RWPE1 (cell line): Measurements from ENCODE around the gene LAMA5.

Experiments used
- CTCF ChIA-PET: fragments of 350-600 bp; sonication (Branson Sonifier 250); formaldehyde crosslinking; extraction: SDS; loops from one replicate; lab custom pipeline; 2021; lab: Yijun Ruan, JAX
- POLR2A ChIA-PET: fragments of 400-600 bp; formaldehyde crosslinking; extraction: SDS; loops from one replicate; lab custom pipeline; 2020; ENCODE audit warnings: antibody characterized with exemption; ENCODE audit not compliant: low non-redundant PET; lab: Yijun Ruan, JAX
- DNase-seq: peaks from one replicate; pipeline ENCODE4 v3.0.0; 2012; ENCODE audit warnings: low spot score
- H3K27ac ChIP-seq: fragments of 450-650 bp; 2 replicates; pipeline ENCODE4 v1.5.1; 2017
- TF ChIP-seq, protein P1 (sequence below): fragments of 450-650 bp; conservative IDR thresholded peaks from 2 replicates; pipeline ENCODE4 v1.5.1; 2017; ENCODE audit warnings: low read depth, mild to moderate bottlenecking

Gene LAMA5

DNA sequence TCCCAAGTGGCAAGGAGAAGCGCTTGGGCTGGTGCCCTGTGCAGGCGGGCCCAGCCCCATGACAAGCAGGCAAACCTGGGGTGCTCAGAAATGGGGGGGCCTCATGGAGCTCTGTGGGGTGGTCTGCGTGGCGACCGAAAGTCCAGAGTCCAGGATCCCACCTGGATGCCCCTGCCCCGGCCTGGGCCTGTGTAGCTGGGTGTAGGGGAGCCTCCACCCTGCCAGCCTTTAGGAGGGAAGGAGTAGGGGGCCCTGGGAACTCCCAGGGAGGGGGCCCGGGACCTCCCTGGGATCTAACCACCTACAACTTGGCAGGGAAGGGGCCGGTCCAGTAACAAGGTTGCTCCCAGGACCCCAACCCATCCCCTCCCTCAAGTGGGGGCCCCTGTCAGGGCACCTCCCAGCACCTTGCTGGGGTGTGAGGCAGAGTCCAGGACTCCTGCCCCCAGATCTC, 4.5 kb upstream of the LAMA5 start:
- ChIA-PET CTCF (interaction anchor here (1.2 to 11.3 kb wide), 3 partner anchors 11 to 69 kb away, joined by 3 to 173 read pairs (median 7); partner anchors contain the start of gene ADRM1), POLR2A (interaction anchor here (1.0 to 1.4 kb wide), 3 partner anchors 14 to 66 kb away, joined by 3 to 5 read pairs (median 3); no protein-coding TSS in a partner anchor)
- no peak for DNase-seq
- H3K27ac ChIP-seq, result peak overlapping the region; percentile 100
- TF ChIP-seq, protein P1, sequence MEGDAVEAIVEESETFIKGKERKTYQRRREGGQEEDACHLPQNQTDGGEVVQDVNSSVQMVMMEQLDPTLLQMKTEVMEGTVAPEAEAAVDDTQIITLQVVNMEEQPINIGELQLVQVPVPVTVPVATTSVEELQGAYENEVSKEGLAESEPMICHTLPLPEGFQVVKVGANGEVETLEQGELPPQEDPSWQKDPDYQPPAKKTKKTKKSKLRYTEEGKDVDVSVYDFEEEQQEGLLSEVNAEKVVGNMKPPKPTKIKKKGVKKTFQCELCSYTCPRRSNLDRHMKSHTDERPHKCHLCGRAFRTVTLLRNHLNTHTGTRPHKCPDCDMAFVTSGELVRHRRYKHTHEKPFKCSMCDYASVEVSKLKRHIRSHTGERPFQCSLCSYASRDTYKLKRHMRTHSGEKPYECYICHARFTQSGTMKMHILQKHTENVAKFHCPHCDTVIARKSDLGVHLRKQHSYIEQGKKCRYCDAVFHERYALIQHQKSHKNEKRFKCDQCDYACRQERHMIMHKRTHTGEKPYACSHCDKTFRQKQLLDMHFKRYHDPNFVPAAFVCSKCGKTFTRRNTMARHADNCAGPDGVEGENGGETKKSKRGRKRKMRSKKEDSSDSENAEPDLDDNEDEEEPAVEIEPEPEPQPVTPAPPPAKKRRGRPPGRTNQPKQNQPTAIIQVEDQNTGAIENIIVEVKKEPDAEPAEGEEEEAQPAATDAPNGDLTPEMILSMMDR, result no peak

DNA sequence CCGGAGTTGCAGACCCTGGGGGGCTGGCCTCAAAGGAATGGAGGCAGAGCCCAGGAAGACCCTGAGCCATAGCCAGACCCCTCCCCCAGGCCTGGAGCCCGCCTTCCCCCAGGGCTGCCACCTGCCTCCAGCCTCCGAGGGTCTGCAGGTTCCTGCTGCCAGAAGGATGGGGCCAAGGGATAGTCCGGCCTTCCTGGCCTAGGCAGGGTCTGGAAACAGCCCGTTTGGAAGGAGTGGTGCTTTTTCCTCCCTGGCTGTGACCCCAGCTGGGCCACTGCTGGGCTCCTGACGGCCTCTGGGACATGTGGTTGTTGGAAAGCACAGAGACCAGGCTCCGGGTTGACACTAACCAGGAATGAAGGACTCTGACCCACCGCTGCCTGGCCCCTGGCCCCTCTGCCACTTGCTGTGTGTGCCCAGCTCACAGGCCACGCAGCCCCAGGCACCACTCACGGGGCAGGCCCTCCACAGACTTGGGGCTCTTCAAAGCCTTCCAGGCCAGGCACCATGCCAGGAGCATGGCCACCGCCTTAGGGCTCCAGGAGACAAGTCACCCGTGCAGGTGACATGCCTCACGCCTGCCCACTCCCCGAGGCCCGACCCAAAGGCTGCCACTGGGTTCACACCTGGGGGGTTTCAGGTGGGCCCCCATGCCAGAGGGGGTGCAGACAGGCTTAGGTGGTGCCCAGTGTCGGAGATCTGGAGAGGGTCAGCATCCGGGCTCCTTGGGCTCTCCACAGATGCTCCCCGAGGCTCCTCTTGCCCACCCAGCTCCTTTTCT, 3.9 kb upstream of the LAMA5 start:
- CTCF ChIA-PET, result interaction anchor here (1.5 to 11.3 kb wide), 4 partner anchors 11 to 69 kb away, joined by 3 to 173 read pairs (median 6); partner anchors contain the start of gene ADRM1
- peak overlapping the region; percentile 100 for H3K27ac ChIP-seq
- TF ChIP-seq, protein P1, result no peak
- no peak for DNase-seq
- POLR2A ChIA-PET, result interaction anchor here (0.6 to 1.4 kb wide), 5 partner anchors 13 to 65 kb away, joined by 3 to 5 read pairs (median 3); partner anchors contain the start of gene RPS21

DNA sequence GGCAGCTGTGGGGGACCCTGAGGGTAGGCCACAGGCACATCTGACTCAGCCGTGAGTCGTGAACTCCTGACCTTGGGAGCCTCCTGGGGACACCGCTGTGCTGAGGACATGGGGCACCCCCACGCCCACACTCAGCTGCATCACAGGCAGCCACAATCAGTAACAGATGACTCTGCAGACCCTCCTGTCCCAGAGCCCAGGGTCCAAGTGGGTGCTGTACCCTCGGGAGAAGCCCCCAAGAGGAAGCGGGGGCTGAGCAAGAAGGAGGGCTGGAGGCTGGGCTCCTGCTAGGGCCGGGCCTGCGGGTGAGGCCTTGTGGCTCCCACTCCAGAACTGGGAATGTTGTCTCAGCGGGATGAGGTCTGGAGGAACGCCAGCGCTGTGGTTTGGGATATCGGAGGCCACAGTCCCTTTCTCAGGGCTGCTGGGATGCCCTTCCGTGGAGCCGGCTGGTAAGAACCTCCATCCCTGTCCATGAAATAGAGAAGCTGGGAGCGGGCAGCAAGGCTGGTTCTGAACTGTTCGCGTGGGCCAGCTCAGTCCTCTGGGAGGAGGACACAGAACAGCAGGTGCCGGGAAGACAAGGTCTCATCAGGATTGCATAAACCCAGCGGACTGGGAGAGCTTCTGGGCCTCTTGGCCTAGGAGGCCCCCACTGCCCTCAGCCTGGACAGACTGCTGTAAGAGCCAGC, 3.1 kb upstream of the LAMA5 start:
- H3K27ac ChIP-seq, result peak overlapping the region; percentile 100
- CTCF ChIA-PET, result interaction anchor here (0.6 to 11.3 kb wide), 9 partner anchors 12 to 68 kb away, joined by 3 to 173 read pairs (median 5); partner anchors contain the start of genes ADRM1 and RPS21
- POLR2A ChIA-PET, result interaction anchor here (0.6 to 6.7 kb wide), 8 partner anchors 7 to 56 kb away, joined by 3 to 67 read pairs (median 4); partner anchors contain the start of gene RPS21
- TF ChIP-seq, protein P1, result no peak
- DNase-seq, result peak; percentile 79

DNA sequence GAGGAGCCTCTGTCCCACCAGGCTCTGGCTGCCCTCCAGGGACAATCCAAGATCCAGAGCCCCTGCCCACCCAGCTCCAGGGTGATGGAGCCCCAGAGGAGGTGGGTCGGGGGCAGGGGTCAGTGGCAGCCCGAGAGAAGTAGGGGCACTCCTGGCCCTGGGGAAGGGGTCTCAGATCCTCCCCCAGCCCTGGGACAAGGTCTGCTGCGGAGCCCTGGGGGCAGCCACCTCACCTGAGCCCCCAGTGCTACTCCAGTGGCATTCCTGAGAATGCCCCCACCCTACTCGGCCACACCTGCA, 2.7 kb upstream of the LAMA5 start:
- no peak for DNase-seq
- TF ChIP-seq, protein P1, result no peak
- ChIA-PET CTCF (interaction anchor here (0.6 to 11.3 kb wide), 13 partner anchors 8 to 68 kb away, joined by 3 to 173 read pairs (median 5); partner anchors contain the start of gene RPS21), POLR2A (interaction anchor here (1.0 to 6.7 kb wide), 4 partner anchors 7 to 20 kb away, joined by 3 to 67 read pairs (median 4); no protein-coding TSS in a partner anchor)
- peak overlapping the region; percentile 100 for H3K27ac ChIP-seq

DNA sequence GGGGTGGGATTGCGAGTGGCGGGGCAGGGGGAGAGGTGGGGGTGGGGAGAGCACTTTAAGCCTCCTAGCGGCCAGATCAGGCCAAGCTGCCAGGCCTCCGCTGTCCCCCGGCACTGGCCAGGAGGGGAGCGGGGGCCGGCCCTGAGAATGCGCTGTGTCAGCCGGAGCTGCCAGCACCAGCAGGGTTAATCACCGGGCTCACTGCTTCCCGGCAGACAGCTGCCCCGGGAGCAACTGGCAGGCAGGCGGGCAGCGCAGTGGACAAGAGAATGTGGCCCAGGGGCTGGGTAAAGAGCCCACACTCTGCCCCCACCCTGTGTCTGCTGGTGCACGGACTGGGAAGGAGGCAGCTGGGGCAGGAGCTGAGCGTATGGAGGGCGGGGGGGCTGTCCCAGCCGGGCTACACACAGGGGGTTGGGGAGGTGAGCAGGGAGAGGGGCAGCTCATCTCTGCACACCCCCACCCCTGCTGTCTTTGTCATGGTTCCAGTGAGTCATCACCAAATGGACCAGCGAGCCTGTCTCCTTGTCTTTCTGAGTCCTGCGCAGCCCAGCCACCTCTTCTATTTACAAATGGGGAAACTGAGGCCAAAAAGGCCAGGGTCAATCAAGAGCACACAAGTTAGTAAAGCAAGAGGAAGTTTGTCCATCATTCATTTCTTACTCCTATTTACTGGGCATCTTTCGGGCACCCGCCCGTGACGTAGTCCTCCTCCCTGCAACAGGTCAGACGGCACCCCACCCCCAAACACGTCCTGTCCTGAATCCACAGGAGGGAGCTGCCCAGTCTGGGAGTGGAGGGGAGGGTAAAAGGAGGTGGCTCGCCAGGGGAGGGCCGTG, 2.1 kb upstream of the LAMA5 start:
- H3K27ac ChIP-seq, result peak overlapping the region; percentile 100
- TF ChIP-seq, protein P1, result peak; percentile 59
- CTCF ChIA-PET, result interaction anchor here (0.5 to 11.3 kb wide), 14 partner anchors 9 to 247 kb away, joined by 3 to 173 read pairs (median 6); partner anchors contain the start of gene RPS21
- POLR2A ChIA-PET, result interaction anchor here (0.6 to 6.7 kb wide), 10 partner anchors 8 to 67 kb away, joined by 3 to 67 read pairs (median 6); partner anchors contain the start of genes ADRM1 and RPS21
- peak; percentile 84 for DNase-seq
